ENCODE results near the gene UGT1A9.

The UGT1A9 gene

DNA sequence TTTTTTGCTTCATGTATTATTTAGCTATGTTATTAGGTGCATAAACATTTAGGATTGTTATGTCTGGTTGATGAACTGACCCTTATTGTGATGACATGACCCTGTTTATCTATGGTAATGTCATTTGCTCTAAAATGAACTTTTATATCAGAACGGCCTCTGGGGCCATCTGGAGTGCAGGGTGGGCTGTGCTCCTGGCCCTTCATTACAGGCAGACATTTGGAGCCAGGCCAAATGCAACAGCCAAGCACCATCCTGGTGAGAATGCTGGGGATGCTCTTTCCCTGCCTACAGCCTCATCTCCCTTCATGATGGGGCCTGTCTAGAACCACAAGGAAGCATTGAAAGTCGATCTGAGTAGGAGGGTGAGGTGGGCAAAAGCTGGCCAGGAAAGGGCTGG lies 144.6 kb downstream of the UGT1A9 start:
- TF ChIP-seq GATA3 (IDR thresholded peaks at IDR 0.05; ENCODE audit: low read depth, low read length), result no peak
- no peak for TF ChIP-seq GATA2 (IDR thresholded peaks at IDR 0.05; ENCODE audit: low read depth, low read length)

DNA sequence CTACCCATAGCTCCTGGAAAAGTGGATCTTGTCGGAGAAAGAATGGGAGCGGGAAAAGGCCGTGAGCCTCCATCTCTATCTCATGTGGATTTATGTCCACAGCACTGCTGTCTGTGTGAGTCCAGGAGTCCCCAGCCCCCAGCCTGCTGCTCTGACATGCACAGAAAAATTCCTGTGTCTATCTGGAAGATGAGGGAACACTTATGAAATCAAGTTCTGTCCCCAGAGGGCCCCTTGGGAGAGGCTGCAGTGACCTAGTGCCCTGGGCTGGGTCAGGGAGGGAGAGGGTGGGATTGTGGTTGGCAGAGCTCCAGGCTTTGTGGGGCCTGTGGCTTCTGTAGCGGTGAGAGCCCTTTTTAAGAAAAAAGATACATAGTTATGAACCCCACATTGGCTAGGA lies 145.1 kb downstream of the UGT1A9 start:
- no peak for TF ChIP-seq GATA3 (IDR thresholded peaks at IDR 0.05; ENCODE audit: low read depth, low read length)
- TF ChIP-seq GATA2 (IDR thresholded peaks at IDR 0.05; ENCODE audit: low read depth, low read length), result no peak

DNA sequence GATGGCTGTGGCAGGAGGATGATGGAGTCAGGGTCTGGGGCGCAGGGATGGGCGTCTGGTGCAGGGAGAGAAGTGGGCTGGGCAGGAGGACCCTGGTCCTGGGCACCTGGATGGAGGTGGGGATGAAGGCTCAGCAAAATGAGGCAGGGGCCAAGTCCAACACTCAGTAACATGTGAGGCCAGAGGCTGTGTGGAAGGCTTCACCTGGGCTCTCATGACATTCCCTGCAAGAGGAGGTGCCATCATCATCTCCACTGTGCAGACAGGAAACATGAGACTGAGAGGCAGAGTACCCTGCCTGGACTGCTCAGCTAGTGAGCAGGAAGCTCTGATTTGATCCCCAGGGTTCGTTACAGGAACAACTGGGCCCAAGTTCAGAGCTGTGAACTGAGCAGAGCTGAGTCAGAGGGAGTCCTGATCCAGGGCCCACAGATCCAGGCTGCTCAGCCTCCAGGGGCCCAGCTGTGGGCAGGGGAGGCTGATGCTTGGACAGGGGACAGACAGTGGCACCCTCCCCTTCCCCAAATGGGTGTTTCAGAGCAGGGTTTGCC lies 145.7 kb downstream of the UGT1A9 start:
- no peak for TF ChIP-seq GATA2 (IDR thresholded peaks at IDR 0.05; ENCODE audit: low read depth, low read length)
- TF ChIP-seq GATA3 (IDR thresholded peaks at IDR 0.05; ENCODE audit: low read depth, low read length), result no peak

DNA sequence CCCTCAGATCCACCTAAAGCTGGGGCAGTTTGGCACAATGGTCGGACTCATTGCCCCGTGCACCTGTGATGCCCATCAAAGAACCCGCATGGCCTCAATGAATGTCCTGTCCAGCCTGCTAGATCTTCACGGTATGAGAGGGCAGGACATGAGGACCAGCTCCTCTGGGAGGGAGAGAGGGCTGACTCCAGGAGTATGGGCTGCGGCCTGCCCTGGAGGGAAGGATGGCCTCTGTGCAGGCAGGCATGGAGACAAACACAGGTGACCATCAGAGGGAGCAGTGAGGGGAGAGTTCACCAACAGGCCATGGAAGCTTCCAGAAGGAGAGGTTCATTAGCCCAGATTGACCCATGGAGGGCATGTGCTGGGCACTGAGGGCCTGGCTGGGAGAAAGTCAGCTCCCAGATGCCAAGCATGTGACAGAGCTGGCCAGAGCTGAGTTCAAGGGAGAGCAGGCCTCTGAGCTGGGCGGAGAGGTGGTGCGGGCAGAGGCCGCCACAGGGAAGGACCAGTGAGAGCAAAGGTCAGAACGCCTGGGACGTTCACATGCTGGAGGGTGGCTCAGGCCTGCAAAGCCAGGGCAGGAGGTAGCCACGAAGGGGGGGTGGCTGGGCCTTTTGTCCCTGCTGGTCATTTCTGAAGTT lies 146.4 kb downstream of the UGT1A9 start:
- TF ChIP-seq GATA2 (IDR thresholded peaks at IDR 0.05; ENCODE audit: low read depth, low read length), result no peak
- no peak for TF ChIP-seq GATA3 (IDR thresholded peaks at IDR 0.05; ENCODE audit: low read depth, low read length)

DNA sequence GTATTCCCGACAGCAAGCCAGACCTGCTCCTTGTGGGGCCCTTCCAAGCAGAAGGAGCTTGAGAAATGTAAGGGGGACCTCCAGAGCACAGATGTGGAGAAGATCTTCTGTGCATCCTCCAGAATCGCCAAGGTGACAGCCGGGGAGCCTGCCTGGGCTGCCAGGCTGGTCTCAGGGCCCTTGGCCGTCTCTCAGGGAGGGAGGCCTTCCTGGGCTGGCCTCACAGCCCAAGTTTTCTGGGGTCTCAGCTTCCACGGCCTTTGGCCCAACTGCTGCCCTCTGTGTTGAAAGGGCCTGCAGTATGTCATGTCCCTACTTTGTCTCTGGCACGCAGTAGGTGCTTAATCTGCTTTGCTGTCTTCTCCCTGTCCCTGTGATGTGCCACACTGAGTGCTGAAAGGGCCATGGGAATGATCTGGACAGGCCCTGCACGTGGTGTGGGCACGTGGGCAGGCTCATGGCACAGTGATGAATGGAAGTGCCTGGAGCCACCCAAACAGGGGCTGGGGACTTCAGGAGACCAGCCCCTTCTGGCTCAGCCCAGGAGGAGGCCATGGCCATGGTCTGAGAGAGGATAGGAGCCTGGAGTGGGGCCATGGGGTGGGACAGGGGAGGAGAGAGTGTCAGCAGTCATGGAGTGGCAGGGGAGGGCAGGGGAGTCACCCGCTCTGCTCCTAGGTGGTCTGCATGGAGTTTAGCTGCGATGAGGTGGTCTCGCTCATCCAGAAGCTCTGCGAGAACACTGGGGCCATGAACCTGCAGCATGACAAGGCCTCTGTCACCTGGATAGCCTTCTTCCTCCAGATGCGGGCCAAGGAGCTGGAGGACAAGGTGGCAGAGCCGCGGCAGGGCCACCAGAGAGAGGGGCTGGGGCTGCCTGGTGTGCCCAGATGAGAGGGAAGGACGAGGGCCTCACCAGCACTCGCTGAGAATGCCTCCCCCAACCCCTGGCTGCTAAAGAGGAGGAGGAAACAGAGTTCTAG lies 147.2 kb downstream of the UGT1A9 start:
- TF ChIP-seq GATA3 (IDR thresholded peaks at IDR 0.05; ENCODE audit: low read depth, low read length) (no peak), GATA2 (IDR thresholded peaks at IDR 0.05; ENCODE audit: low read depth, low read length) (no peak)

GRCh38 chr2:233819884-233820773 lies 148.4 kb downstream of the UGT1A9 start:
- TF ChIP-seq GATA3 (IDR thresholded peaks at IDR 0.05; ENCODE audit: low read depth, low read length), result no peak
- TF ChIP-seq GATA2 (IDR thresholded peaks at IDR 0.05; ENCODE audit: low read depth, low read length), result no peak

GRCh38 chr2:233820774-233821105 lies 149.0 kb downstream of the UGT1A9 start:
- no peak for TF ChIP-seq GATA2 (IDR thresholded peaks at IDR 0.05; ENCODE audit: low read depth, low read length)
- no peak for TF ChIP-seq GATA3 (IDR thresholded peaks at IDR 0.05; ENCODE audit: low read depth, low read length)

DNA sequence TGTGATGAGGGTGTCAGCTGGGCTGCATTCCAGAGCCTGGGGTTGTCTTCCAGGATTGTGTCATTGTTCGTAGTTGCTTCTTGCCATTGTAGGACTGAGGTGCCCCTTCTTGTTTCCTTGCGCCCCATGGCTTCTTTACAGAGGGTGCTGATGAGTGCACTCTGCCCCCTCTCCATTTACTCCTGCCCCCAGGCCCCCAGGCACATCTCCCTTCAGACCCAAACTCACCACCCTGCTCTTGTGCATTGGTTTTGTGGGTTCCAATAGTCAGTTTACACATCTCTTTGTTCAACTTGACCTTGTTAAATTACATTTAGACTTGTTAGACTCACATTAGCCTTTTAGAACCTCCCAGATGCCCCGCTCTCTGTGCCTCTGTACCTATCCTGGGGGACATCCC lies 149.5 kb downstream of the UGT1A9 start:
- TF ChIP-seq GATA3 (IDR thresholded peaks at IDR 0.05; ENCODE audit: low read depth, low read length), result no peak
- no peak for TF ChIP-seq GATA2 (IDR thresholded peaks at IDR 0.05; ENCODE audit: low read depth, low read length)

GRCh38 chr2:233821709-233822100 lies 150.0 kb downstream of the UGT1A9 start:
- no peak for TF ChIP-seq GATA3 (IDR thresholded peaks at IDR 0.05; ENCODE audit: low read depth, low read length)
- TF ChIP-seq GATA2 (IDR thresholded peaks at IDR 0.05; ENCODE audit: low read depth, low read length), result no peak

GRCh38 chr2:233822101-233822771 lies 150.5 kb downstream of the UGT1A9 start:
- TF ChIP-seq GATA2 (IDR thresholded peaks at IDR 0.05; ENCODE audit: low read depth, low read length), result no peak
- TF ChIP-seq GATA3 (IDR thresholded peaks at IDR 0.05; ENCODE audit: low read depth, low read length), result no peak

All from SH-SY5Y (cell line).